ENCODE results near the gene RPTOR.

DNA sequence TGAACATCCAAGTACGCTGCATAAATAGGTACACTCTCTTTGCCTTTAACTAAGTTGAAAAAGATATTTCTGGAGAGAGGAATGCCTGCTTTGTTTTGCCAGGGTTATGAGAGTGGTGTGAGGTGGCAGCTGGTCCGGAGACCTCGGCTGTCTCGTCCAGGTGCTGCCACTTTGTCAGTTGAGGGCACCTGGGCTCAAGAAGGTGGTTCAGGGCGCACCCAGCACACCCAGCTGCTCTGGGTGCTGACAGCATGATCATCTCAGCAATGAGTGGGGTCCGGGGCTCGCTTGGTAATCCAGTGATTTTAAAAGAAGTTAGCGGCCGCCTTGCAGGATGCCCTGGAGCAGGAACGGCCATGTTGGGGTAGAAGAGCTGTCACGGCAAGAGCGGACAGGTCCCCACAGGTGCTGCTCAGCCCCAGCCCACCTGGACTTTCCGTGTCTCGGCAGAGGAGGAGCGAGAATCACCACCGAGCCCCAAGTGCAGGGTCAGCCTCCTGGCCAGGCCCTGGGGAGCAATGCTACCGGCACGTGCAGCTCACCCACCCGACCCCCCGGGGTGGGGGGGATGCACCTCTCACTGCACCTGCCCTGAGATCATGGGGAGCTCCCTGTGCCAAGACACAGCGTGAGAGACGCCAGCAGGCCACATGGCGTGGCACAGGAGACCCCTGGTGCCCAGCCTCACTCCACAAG, 379.6 kb downstream of the RPTOR start:
- TF ChIP-seq, protein P1, sequence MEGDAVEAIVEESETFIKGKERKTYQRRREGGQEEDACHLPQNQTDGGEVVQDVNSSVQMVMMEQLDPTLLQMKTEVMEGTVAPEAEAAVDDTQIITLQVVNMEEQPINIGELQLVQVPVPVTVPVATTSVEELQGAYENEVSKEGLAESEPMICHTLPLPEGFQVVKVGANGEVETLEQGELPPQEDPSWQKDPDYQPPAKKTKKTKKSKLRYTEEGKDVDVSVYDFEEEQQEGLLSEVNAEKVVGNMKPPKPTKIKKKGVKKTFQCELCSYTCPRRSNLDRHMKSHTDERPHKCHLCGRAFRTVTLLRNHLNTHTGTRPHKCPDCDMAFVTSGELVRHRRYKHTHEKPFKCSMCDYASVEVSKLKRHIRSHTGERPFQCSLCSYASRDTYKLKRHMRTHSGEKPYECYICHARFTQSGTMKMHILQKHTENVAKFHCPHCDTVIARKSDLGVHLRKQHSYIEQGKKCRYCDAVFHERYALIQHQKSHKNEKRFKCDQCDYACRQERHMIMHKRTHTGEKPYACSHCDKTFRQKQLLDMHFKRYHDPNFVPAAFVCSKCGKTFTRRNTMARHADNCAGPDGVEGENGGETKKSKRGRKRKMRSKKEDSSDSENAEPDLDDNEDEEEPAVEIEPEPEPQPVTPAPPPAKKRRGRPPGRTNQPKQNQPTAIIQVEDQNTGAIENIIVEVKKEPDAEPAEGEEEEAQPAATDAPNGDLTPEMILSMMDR (IDR thresholded peaks at IDR 0.05 in 4 of 5, conservative IDR thresholded peaks at IDR 0.05 in 1 of 5), result no peak
- no peak for TF ChIP-seq POLR2A (IDR thresholded peaks at IDR 0.05)

Data from gastrocnemius medialis (tissue), 4 donors.